Measurements from ENCODE around the gene SEZ6.

Gene SEZ6

DNA sequence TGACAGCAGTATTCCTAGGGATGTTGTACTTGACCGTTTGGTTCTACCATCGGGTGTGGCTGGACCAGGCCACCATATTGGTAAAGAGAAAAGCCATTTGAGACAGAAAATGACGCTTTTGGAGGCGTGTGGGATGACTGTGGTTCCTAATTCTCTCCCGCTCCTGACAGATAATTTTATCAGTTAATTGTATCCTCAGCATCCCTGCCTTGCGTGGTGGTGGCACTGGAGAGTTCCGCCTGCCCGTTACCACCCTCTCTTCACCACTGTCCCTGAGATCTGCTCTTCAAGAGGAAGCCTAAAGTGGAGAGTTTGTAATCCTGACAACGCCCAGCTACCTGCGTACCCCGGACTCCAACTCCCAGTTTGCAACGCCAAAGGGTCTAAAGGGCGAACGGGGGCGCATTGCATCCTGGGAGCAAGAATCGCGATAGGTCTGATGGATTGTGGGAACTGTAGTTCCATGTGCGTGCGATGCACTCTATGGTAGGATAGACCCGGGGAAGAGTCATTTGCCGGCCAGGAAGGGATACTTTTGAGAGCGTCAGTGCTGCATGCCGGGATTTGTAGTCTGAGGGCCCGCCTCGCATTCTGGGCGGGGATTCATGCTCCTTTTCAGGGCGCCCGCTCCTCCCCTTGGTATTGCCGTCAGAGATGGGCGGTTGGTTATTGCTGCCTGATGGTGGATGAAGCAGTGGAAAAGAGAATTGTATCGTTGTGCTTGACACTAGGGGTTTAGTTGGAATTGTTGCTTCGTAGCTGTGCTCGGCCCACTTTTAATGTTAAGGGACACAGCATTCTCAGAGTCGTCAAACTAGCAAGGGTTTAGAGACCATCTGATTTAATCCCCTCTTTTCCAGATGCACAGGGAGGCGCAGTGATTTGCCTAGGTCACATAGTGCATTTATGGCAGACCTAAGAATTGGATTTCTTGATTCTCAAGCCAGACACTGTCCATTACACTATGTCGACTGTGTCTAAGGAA is 53.5 kb downstream of the SEZ6 start:
- Histone ChIP-seq H2BK15ac (replicated peaks; ENCODE audit: low read depth) (no peak overlapping the region), H2BK120ac (ENCODE audit: low read depth, low read length) (no peak overlapping the region), H3K56ac (ENCODE audit: low read length) (peak overlapping the region; percentile 90), H3K27ac (ENCODE audit: low read depth, low read length) (peak overlapping the region; percentile 51), H3K23ac (ENCODE audit: low read length) (no peak overlapping the region), H2BK5ac (ENCODE audit: low read length) (peak overlapping the region; percentile 36), H3K4me3 (ENCODE audit: low read length) (peak overlapping the region; percentile 36), H4K5ac (ENCODE audit: low read length) (peak overlapping the region; percentile 28), H3K79me2 (ENCODE audit: control insufficient read depth, insufficient read depth, low read length) (peaks cover 37% of the 10 kb centered on the region), H3K27me3 (ENCODE audit: insufficient read depth, low read length, poor library complexity) (no peaks in the 10 kb centered on the region), H3K36me3 (ENCODE audit: control insufficient read depth, insufficient read depth, low read length) (no peaks in the 10 kb centered on the region), H2AK5ac (ENCODE audit: low read length) (peak overlapping the region; percentile 41), H3K18ac (ENCODE audit: low read length) (peak overlapping the region; percentile 2), H3K4me2 (ENCODE audit: low read length) (peak overlapping the region; percentile 68), H3K4ac (ENCODE audit: low read depth, low read length) (peak overlapping the region; percentile 28), H3K4me1 (ENCODE audit: control insufficient read depth, low read depth, low read length) (peaks cover 3% of the 10 kb centered on the region), H4K8ac (ENCODE audit: low read depth, low read length) (no peak overlapping the region), H3K9ac (ENCODE audit: low read length) (peak overlapping the region; percentile 77), H3K79me1 (ENCODE audit: low read length) (no peaks in the 10 kb centered on the region)
- WGBS (ENCODE audit: extremely low coverage, insufficient coverage, low lambda C conversion rate) = no CpG with 5 or more reads among the region's 36 CpGs
- peak; percentile 100 for DNase-seq

DNA sequence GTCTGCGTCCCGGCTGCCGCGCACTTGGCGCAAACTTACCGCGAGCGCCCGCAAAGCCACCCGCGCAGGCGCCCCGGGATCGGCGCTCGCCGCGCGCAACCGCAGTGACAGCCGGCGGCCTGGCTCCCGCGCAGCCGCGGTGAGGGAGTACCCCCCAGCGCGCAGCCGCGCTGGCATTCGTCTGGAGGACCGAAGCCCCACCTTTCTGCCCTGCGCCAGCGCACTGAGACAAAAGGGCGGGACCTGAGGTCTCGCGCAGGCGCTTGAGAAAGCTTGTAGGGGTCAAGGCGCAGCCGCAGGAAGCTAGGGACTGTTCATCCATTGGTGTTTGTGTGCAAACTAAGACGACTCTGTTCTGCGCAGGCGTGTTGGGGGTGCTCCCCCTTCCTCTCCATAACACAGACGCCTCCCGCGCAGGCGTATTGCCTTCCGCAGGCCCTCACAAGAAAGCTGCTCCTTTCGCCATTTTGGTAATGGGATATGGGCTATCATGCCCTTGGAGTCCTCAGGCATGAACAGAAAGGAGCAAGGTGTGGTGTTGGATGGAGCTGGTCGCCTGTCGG is 54.3 kb downstream of the SEZ6 start, which contains the start of gene PHF12:
PHF12 (minus strand) TSS at position 91 of the 563 bp plus-strand sequence. CDS start 558 bp downstream, outside the sequence.
- WGBS (ENCODE audit: extremely low coverage, insufficient coverage, low lambda C conversion rate) = no CpG with 5 or more reads among the region's 51 CpGs
- Histone ChIP-seq H4K5ac (ENCODE audit: low read length) (peak within 1 kb of the TSS; percentile 28), H3K79me2 (ENCODE audit: control insufficient read depth, insufficient read depth, low read length) (peaks cover 44% of the 10 kb centered on the region), H3K56ac (ENCODE audit: low read length) (peak within 1 kb of the TSS; percentile 97), H2BK15ac (replicated peaks; ENCODE audit: low read depth) (no peak within 1 kb of the TSS), H3K27me3 (ENCODE audit: insufficient read depth, low read length, poor library complexity) (no peaks in the 10 kb centered on the region), H3K9ac (ENCODE audit: low read length) (peak within 1 kb of the TSS; percentile 96), H3K27ac (ENCODE audit: low read depth, low read length) (peak within 1 kb of the TSS; percentile 94), H2BK5ac (ENCODE audit: low read length) (peak within 1 kb of the TSS; percentile 68), H3K4me1 (ENCODE audit: control insufficient read depth, low read depth, low read length) (peaks cover 3% of the 10 kb centered on the region), H3K36me3 (ENCODE audit: control insufficient read depth, insufficient read depth, low read length) (no peaks in the 10 kb centered on the region), H3K4me3 (ENCODE audit: low read length) (peak within 1 kb of the TSS; percentile 91), H2AK5ac (ENCODE audit: low read length) (peak within 1 kb of the TSS; percentile 55), H4K8ac (ENCODE audit: low read depth, low read length) (peak within 1 kb of the TSS; percentile 40), H3K4me2 (ENCODE audit: low read length) (peak within 1 kb of the TSS; percentile 68), H2BK120ac (ENCODE audit: low read depth, low read length) (peak within 1 kb of the TSS; percentile 82), H3K4ac (ENCODE audit: low read depth, low read length) (peak within 1 kb of the TSS; percentile 98), H3K79me1 (ENCODE audit: low read length) (no peaks in the 10 kb centered on the region), H3K23ac (ENCODE audit: low read length) (peak within 1 kb of the TSS; percentile 95), H3K18ac (ENCODE audit: low read length) (peak within 1 kb of the TSS; percentile 96)
- DNase-seq = peak; percentile 100

DNA sequence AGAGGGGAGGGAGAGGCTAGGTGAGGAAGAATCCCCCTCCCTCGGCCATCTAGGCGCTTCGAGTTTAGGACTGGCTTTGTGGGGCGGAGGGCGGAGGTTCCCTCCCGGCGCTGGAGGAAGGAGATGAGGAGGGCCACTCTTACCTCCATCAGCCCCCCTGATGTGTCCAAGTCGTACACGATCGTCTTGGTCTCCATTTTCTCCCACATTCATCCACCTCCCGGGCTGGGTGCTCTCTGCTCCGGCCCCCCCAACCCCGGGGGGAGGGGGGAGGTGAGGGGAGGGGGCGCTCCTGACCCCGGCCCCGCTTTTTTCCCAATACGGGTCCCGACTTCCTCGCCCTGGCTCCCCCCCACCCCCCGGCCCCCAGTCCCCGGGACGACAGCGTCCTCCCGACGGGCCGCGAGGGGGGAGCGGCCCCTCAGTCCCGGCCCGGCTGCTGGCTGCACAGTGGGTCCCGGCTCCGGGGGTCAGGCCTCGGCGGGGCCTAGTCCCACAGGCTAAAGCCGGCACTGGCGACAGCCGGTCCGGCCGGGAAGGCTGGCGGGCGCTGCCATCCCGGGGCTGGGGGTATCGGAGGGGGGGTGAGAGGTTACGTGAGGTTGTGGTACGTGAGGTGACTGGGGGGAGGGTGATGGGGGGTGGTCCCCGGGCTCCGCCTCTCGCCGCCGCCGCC is 54.9 kb downstream of the SEZ6 start:
- DNase-seq = no peak

DNA sequence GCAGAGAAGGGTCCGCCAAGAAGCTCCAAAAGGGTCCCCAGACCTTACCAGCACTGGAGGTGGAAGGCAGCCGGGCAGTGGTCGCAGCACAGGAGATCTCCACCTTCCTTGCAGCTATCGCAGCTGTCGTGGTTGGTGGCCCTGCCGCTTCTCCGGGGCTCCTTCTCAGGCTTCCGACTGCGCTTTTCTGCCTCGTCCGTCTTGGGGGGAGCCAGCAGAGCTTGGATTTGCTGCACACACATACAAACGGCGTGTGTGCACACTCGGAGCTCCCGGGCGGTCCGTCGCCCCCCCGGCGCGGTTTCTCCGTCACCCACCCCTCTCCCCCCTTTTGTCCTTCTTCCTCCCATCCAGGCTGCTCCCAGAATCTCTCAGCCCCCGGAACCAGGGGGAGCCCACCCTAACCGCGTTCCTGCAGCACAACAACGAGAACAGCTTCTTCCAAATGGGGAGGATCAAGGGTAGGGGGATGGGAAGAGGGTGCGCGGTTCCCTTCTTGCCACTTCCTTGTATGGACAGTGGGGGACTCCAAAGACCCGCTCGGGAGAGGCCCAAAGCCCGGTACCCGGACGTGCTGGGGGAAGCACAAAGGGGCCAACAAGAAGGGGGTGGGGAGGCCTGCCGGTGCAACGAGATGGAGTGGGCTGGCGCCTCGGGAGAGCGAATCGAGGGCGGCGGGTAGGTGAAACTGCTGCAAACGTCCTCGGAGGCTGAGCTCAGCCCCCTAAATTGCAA is 55.6 kb downstream of the SEZ6 start:
- Histone ChIP-seq H3K56ac (ENCODE audit: low read length) (peak overlapping the region; percentile 97), H2BK15ac (replicated peaks; ENCODE audit: low read depth) (no peak overlapping the region), H3K4ac (ENCODE audit: low read depth, low read length) (peak overlapping the region; percentile 98), H3K4me3 (ENCODE audit: low read length) (peak overlapping the region; percentile 91), H2BK5ac (ENCODE audit: low read length) (peak overlapping the region; percentile 68), H3K27ac (ENCODE audit: low read depth, low read length) (peak overlapping the region; percentile 94), H3K36me3 (ENCODE audit: control insufficient read depth, insufficient read depth, low read length) (no peaks in the 10 kb centered on the region), H3K4me1 (ENCODE audit: control insufficient read depth, low read depth, low read length) (peaks cover 2% of the 10 kb centered on the region), H3K9ac (ENCODE audit: low read length) (peak overlapping the region; percentile 96), H2AK5ac (ENCODE audit: low read length) (peak overlapping the region; percentile 55), H2BK120ac (ENCODE audit: low read depth, low read length) (peak overlapping the region; percentile 19), H4K5ac (ENCODE audit: low read length) (no peak overlapping the region), H3K23ac (ENCODE audit: low read length) (peak overlapping the region; percentile 95), H3K27me3 (ENCODE audit: insufficient read depth, low read length, poor library complexity) (no peaks in the 10 kb centered on the region), H3K18ac (ENCODE audit: low read length) (peak overlapping the region; percentile 96), H3K79me2 (ENCODE audit: control insufficient read depth, insufficient read depth, low read length) (peaks cover 58% of the 10 kb centered on the region), H4K8ac (ENCODE audit: low read depth, low read length) (no peak overlapping the region), H3K79me1 (ENCODE audit: low read length) (peaks cover under 1% of the 10 kb centered on the region), H3K4me2 (ENCODE audit: low read length) (peak overlapping the region; percentile 68)
- peak; percentile 78 for DNase-seq
- no CpG with 5 or more reads among the region's 43 CpGs for WGBS (ENCODE audit: extremely low coverage, insufficient coverage, low lambda C conversion rate)

More for the DNA sequence above, 54.9 kb downstream of the SEZ6 start:
- H3K27me3 ChIP-seq (ENCODE audit: insufficient read depth, low read length, poor library complexity) = no peaks in the 10 kb centered on the region
- H3K18ac ChIP-seq (ENCODE audit: low read length) = peak overlapping the region; percentile 96
- H3K4me1 ChIP-seq (ENCODE audit: control insufficient read depth, low read depth, low read length) = peaks cover 2% of the 10 kb centered on the region
- WGBS (ENCODE audit: extremely low coverage, insufficient coverage, low lambda C conversion rate) = no CpG with 5 or more reads among the region's 51 CpGs
- H3K9ac ChIP-seq (ENCODE audit: low read length) = peak overlapping the region; percentile 96
- no peak overlapping the region for H2BK15ac ChIP-seq (replicated peaks; ENCODE audit: low read depth)
- H3K27ac ChIP-seq (ENCODE audit: low read depth, low read length) = peak overlapping the region; percentile 94
- H4K8ac ChIP-seq (ENCODE audit: low read depth, low read length) = peak overlapping the region; percentile 40
- H3K79me1 ChIP-seq (ENCODE audit: low read length) = no peaks in the 10 kb centered on the region
- peak overlapping the region; percentile 68 for H3K4me2 ChIP-seq (ENCODE audit: low read length)
- H3K4ac ChIP-seq (ENCODE audit: low read depth, low read length) = peak overlapping the region; percentile 98
- no peaks in the 10 kb centered on the region for H3K36me3 ChIP-seq (ENCODE audit: control insufficient read depth, insufficient read depth, low read length)
- no peak overlapping the region for H4K5ac ChIP-seq (ENCODE audit: low read length)
- H3K56ac ChIP-seq (ENCODE audit: low read length) = peak overlapping the region; percentile 97
- H3K23ac ChIP-seq (ENCODE audit: low read length) = peak overlapping the region; percentile 95
- H3K79me2 ChIP-seq (ENCODE audit: control insufficient read depth, insufficient read depth, low read length) = peaks cover 51% of the 10 kb centered on the region
- H2BK5ac ChIP-seq (ENCODE audit: low read length) = peak overlapping the region; percentile 68
- H2BK120ac ChIP-seq (ENCODE audit: low read depth, low read length) = peak overlapping the region; percentile 82
- peak overlapping the region; percentile 91 for H3K4me3 ChIP-seq (ENCODE audit: low read length)
- H2AK5ac ChIP-seq (ENCODE audit: low read length) = no peak overlapping the region

Measured in mesendoderm (in vitro differentiated cells).